Measurements from ENCODE around the gene MYOG. TPM values are rescaled to one million over a fixed set of nuclear protein-coding genes. Genes with fewer than 3 reads are reported as not detected.

Gene MYOG
- total and polyA plus RNA-seq, 2 experiments from 2014 or later: not detected

- Histone ChIP-seq H3K4me1 (ENCODE audit: insufficient read depth) (no peaks in the 10 kb centered on the region), H3K27ac (no peak overlapping the region), H3K4me2 (no peak overlapping the region), H3K79me2 (no peaks in the 10 kb centered on the region), H3K36me3 (replicated peaks; ENCODE audit: insufficient read depth, low read depth) (no peaks in the 10 kb centered on the region), H2AFZ (no peak overlapping the region), H3K9me3 (ENCODE audit: low read depth) (peaks cover 15% of the 10 kb centered on the region), H4K20me1 (ENCODE audit: insufficient read depth, poor library complexity, severe bottlenecking) (no peaks in the 10 kb centered on the region), H3K9me2 (replicated peaks; ENCODE audit: insufficient read depth) (no peaks in the 10 kb centered on the region), H3K4me3 (no peak overlapping the region), H3K27me3 (no peaks in the 10 kb centered on the region)
- WGBS (ENCODE audit: low lambda C conversion rate, missing lambda C conversion rate): 64% methylated on average over 1 of the region's 1 CpG
- TF ChIP-seq CTCF (IDR thresholded peaks at IDR 0.05; ENCODE audit: poor library complexity) (no peak), EZH2phosphoT487 (IDR thresholded peaks at IDR 0.05; ENCODE audit: low read depth, severe bottlenecking, unreplicated experiment) (no peak), EZH2 (IDR thresholded peaks at IDR 0.05; ENCODE audit: borderline replicate concordance) (no peak)
- DNase-seq (ENCODE audit: low spot score): no peak
Observed at GRCh38 chr1:203097001-203097400, 11.2 kb upstream of the MYOG start.

DNA sequence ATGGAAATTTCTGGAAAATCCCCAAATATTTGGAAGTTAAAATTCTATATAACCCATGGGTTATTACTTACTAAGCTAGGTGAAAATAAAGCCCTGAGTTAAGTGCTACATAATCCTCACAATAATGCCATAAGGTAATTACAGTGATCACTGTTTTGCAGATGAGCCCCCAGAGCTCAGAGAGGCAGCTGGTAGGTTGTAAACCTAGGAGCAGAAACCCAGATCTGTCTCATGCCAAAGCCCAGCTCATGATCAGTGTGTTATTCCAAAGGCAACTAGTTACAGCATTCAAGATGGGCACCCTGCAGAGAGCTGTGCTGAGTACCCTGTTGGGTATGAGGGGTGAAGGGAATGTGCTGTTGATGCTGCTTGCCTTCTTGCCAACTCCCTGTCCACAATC is 10.8 kb upstream of the MYOG start:
- H3K9me3 ChIP-seq (ENCODE audit: low read depth): peaks cover 15% of the 10 kb centered on the region

GRCh38 chr1:203095061-203095690 is 9.4 kb upstream of the MYOG start:
- no peak for TF ChIP-seq CTCF (IDR thresholded peaks at IDR 0.05; ENCODE audit: poor library complexity)
- no peak overlapping the region for H3K4me2 ChIP-seq
- peaks cover 15% of the 10 kb centered on the region for H3K9me3 ChIP-seq (ENCODE audit: low read depth)
- no peak for DNase-seq (ENCODE audit: low spot score)
- H3K27me3 ChIP-seq: no peaks in the 10 kb centered on the region
- H3K79me2 ChIP-seq: no peaks in the 10 kb centered on the region
- no peaks in the 10 kb centered on the region for H3K4me1 ChIP-seq (ENCODE audit: insufficient read depth)
- H3K36me3 ChIP-seq (replicated peaks; ENCODE audit: insufficient read depth, low read depth): no peaks in the 10 kb centered on the region
- H2AFZ ChIP-seq: no peak overlapping the region
- no peaks in the 10 kb centered on the region for H4K20me1 ChIP-seq (ENCODE audit: insufficient read depth, poor library complexity, severe bottlenecking)
- H3K9me2 ChIP-seq (replicated peaks; ENCODE audit: insufficient read depth): no peaks in the 10 kb centered on the region
- WGBS (ENCODE audit: low lambda C conversion rate, missing lambda C conversion rate): 96% methylated on average over 1 of the region's 1 CpG
- H3K4me3 ChIP-seq: no peak overlapping the region
- no peak overlapping the region for H3K27ac ChIP-seq

More for the DNA sequence above, 10.8 kb upstream of the MYOG start:
- Histone ChIP-seq H3K4me2 (no peak overlapping the region), H3K27ac (no peak overlapping the region), H3K27me3 (no peaks in the 10 kb centered on the region), H3K4me3 (no peak overlapping the region), H4K20me1 (ENCODE audit: insufficient read depth, poor library complexity, severe bottlenecking) (no peaks in the 10 kb centered on the region), H2AFZ (no peak overlapping the region), H3K36me3 (replicated peaks; ENCODE audit: insufficient read depth, low read depth) (no peaks in the 10 kb centered on the region), H3K4me1 (ENCODE audit: insufficient read depth) (no peaks in the 10 kb centered on the region), H3K79me2 (no peaks in the 10 kb centered on the region), H3K9me2 (replicated peaks; ENCODE audit: insufficient read depth) (no peaks in the 10 kb centered on the region)
- TF ChIP-seq CTCF (IDR thresholded peaks at IDR 0.05; ENCODE audit: poor library complexity): no peak
- no peak for TF ChIP-seq EZH2phosphoT487 (IDR thresholded peaks at IDR 0.05; ENCODE audit: low read depth, severe bottlenecking, unreplicated experiment)
- TF ChIP-seq EZH2 (IDR thresholded peaks at IDR 0.05; ENCODE audit: borderline replicate concordance): no peak
- no peak for DNase-seq (ENCODE audit: low spot score)
